HL-60 (cell line): ENCODE results near the gene BFSP2.

Source experiments
- CTCF ChIP-seq: IDR thresholded peaks from one replicate; pipeline ENCODE4 v1.5.1; 2011; ENCODE audit warnings: low read length, control low read depth, inconsistent platforms; ENCODE audit not compliant: insufficient read depth
- POLR2AphosphoS5 ChIP-seq: IDR thresholded peaks from 2 replicates; pipeline ENCODE4 v1.6.1; 2012; ENCODE audit warnings: low read depth

- TF ChIP-seq CTCF (no peak), POLR2AphosphoS5 (no peak)
These were observed 31.9 kb upstream of the BFSP2 start for GRCh38 chr3:133367956-133368355.
